ENCODE results near the gene TAF4B.
"Not testable (repeated sequence)": the region's sequence is repeated elsewhere in the genome, so short reads cannot be mapped to it uniquely, and the experiment has no call there.

The TAF4B gene, protein sequence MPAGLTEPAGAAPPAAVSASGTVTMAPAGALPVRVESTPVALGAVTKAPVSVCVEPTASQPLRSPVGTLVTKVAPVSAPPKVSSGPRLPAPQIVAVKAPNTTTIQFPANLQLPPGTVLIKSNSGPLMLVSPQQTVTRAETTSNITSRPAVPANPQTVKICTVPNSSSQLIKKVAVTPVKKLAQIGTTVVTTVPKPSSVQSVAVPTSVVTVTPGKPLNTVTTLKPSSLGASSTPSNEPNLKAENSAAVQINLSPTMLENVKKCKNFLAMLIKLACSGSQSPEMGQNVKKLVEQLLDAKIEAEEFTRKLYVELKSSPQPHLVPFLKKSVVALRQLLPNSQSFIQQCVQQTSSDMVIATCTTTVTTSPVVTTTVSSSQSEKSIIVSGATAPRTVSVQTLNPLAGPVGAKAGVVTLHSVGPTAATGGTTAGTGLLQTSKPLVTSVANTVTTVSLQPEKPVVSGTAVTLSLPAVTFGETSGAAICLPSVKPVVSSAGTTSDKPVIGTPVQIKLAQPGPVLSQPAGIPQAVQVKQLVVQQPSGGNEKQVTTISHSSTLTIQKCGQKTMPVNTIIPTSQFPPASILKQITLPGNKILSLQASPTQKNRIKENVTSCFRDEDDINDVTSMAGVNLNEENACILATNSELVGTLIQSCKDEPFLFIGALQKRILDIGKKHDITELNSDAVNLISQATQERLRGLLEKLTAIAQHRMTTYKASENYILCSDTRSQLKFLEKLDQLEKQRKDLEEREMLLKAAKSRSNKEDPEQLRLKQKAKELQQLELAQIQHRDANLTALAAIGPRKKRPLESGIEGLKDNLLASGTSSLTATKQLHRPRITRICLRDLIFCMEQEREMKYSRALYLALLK

DNA sequence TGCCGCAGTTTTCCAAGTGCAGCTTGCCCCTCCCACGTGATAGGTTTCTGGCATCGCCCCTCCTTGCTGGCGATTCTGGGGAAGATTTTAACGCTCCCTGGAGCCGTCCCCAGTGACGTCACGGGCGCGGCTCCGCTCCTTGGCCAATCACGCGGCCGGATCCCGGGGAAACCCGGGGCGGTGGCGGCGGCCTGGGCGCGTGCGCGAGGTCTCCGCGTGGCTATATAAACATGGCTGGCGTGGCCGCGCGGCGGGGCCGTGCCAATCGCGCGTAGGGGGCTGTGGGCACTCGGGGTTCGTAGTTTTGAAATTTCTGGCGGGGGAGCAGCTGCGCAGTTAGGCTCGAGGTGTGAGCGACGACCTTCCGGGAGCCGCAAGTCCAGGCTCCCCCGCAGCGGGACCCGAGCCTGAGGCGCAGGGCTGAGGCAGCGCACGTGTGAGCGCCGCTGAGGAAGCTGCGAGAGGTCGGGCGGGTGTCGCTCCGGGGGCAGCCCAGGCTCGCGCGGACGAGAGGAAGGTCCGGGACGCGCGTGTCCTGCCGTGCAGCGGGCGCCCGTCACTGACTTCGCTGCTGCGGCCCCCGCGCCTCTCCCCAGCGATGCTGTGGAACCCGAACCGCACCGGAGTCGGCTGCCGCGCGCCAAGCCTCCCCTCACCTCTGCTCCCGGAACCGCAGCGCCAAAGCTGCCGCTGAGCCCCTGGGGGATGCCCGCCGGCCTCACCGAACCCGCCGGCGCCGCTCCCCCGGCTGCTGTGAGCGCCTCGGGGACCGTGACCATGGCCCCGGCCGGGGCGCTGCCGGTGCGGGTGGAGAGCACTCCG, at the start of gene TAF4B:
Gene TAF4B, plus strand, starts transcription at position 217 of the 822 bp plus-strand sequence. Its CDS starts 489 bp downstream, at position 706.
- DNase-seq (ENCODE audit: low read depth in 2 of 2, low spot score in 1 of 2): peak; percentile 86 to 87

- no peak for DNase-seq (ENCODE audit: low read depth in 2 of 2, low spot score in 1 of 2)
Observed at GRCh38 chr18:26181343-26181826, 44.9 kb upstream of the TAF4B start.

DNA sequence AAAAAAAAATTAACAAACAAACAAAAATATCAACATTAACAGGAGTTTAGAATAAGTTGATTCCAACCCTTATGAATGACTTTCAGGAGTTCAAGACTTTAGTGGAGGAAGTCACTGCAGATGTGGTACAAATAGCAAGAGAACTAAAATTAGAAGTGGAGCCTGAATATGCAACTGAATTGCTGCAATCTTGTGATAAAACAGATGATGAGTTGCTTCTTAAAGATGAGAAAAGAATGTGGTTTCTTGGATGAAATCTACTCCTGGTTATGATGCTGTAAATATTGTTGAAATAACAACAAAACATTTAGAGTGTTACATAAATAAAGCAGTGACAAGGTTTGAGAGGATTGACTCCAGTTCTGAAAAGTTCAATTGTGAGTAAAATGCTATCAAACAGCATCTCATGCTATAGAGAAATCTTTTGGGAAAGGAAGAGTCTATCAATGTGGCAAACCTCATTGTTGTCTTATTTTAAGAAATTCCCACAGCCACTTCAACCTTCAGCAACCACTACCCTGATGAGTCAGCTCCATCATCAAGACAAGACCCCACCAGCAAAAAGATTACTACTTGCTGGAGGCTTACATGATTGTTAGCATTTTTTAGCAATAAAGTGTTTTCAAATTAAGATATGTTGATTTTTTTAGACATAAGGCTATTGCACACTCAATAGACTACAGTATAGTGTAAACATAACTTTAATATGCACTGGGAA, 42.7 kb upstream of the TAF4B start:
- DNase-seq (ENCODE audit: low read depth in 2 of 2, low spot score in 1 of 2): no peak

GRCh38 chr18:26185267-26185666, 41.0 kb upstream of the TAF4B start:
- DNase-seq (ENCODE audit: low read depth in 2 of 2, low spot score in 1 of 2): no peak

DNA sequence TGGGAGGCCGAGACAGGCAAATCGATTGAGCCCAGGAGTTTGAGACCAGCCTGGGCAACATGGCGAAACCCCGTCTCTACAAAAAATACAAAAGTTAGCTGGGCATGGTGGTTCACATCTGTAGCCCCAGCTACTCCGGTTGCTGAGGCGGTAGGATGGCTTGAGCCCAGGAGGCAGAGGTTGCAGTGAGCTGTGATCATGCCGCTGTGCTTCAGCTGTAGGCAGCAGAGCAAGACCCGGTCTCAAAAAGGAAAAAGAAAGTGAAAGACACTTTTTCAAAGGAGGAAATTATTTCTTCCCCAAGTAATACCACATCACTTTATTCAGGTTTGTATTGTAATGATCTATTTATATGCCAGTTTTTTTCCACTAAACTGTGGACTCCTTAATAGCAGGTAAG, 35.7 kb upstream of the TAF4B start:
- DNase-seq (ENCODE audit: low read depth in 2 of 2, low spot score in 1 of 2): peak in 1 of 2 donors; percentile 17

DNA sequence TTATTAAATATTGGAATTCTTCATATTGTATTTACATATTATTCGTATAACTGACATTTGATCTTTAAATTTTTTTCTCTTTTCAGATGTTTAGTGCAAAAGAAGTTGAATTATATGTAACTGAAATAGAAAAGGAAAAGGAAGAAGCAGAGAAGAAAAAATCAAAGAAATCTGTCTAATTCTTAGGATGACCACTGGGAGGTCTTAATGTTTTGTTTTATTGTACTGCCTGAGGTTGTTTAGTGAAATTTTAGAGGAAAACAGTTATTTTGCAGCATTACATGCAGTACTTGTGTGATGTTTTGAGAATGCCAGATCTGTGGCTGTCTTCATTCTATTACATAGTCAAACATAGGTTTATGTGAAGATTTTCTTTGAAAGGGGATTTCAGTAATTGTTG, 34.0 kb upstream of the TAF4B start:
- DNase-seq (ENCODE audit: low read depth in 2 of 2, low spot score in 1 of 2): no peak

DNA sequence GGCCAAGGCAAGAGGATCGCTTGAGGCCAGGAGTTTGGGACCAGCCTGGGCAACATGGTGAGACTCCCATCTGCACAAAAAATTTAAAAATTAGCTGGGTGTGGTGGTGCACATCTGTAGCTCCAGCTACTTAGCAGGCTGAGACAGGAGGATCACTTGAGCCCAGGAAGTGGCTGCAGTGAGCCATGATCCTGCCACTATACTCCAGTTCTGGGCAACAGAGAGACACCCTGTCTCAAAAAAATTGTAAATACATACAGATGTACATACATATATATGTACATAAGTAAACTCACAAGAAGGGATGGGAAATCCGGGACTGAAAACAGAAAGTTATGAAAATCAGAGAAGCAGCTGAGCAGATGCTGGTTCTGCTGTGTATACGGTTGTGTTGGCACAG, 29.6 kb upstream of the TAF4B start:
- no peak for DNase-seq (ENCODE audit: low read depth in 2 of 2, low spot score in 1 of 2)

DNA sequence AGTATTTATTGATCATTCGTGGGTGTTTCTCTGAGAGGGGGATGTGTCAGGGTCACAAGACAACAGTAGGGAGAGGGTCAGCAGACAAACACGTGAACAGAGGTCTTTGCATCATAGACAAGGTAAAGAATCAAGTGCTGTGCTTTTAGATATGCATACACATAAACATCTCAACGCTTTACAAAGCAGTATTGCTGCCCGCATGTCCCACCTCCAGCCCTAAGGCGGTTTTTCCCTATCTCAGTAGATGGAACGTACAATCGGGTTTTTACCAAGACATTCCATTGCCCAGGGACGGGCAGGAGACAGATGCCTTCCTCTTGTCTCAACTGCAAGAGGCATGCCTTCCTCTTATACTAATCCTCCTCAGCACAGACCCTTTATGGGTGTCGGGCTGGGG, 24.2 kb upstream of the TAF4B start:
- not testable (repeated sequence) for DNase-seq (ENCODE audit: low read depth in 2 of 2, low spot score in 1 of 2)

GRCh38 chr18:26205318-26205717, 20.9 kb upstream of the TAF4B start:
- DNase-seq (ENCODE audit: low read depth in 2 of 2, low spot score in 1 of 2): no peak

DNA sequence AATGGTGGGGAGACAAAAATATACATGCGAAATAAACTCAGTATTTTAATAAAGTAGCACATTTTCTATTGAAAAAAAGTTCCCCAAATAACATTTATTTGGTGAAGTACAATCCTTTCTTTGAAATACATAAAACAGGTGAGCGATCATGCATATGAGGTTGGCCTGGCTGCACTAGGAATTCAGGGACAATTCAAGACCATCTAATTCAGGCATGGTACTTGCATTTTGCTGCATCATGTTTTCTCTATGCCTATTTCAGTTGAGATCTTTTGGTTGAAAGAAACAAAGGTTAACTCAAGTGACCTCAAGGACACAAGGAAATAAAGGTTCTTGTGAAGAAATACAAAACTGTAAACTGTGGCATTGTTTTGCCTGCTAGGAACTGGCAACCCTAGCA, 19.8 kb upstream of the TAF4B start:
- DNase-seq (ENCODE audit: low read depth in 2 of 2, low spot score in 1 of 2): no peak

DNA sequence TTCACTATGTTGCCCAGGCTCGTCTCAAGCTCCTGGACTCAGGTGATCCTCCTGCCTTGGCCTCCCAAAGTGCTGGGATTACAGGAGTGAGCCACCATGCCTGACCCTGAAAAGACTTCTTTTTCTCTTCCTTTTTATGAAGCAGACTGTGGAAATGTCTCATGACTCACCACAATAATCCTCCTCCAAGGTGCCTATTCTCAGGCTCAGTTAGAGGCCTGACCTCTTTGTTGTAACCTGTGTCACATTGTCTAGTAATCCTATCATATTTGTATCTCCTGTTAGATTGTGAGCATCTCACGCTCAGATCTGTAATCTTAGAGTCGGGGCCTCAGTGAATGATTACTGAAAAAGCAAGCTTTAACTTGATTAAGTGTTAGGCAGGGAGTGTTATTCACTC, 18.3 kb upstream of the TAF4B start:
- DNase-seq (ENCODE audit: low read depth in 2 of 2, low spot score in 1 of 2): no peak

GRCh38 chr18:26208977-26209376, 17.3 kb upstream of the TAF4B start:
- no peak for DNase-seq (ENCODE audit: low read depth in 2 of 2, low spot score in 1 of 2)

DNA sequence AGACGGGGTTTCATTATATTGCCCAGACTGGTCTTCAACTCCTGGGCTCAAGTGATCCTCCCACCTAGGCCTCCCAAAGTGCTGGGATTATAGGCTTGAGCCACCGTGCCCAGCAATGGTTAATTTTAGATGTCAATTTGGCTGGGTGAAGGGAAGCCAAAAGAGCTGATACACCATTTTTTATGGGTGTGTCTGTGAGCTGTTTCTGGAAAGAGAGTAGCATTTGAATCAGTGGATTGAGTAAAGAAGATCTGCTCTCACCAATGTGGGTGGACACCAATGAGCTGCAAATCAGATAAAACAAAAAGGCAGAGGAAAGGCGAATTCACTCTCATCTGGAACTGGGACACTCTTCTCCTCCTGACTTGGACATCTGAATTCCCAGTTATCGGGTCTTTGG, 16.1 kb upstream of the TAF4B start:
- DNase-seq (ENCODE audit: low read depth in 2 of 2, low spot score in 1 of 2): no peak

GRCh38 chr18:26215247-26215970, 10.8 kb upstream of the TAF4B start:
- DNase-seq (ENCODE audit: low read depth in 2 of 2, low spot score in 1 of 2): no peak

- no peak for DNase-seq (ENCODE audit: low read depth in 2 of 2, low spot score in 1 of 2)
Observed at GRCh38 chr18:26225022-26225693, 1.1 kb upstream of the TAF4B start.

DNA sequence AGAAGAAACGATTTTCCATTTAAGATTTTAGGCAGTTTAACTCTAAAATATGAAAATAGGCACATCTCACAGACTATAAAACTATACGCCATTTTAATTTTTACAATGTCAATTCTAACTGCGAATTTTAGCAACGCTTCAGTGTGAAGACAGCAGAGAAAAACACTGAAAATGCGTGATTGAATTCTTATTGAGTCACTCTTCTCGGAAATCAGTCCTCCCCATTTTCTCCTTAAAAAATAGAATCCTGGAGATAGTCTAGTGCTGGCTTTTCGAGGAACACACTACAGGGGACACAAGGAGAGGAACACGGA, 373 bp upstream of the TAF4B start:
- no peak for DNase-seq (ENCODE audit: low read depth in 2 of 2, low spot score in 1 of 2)

DNA sequence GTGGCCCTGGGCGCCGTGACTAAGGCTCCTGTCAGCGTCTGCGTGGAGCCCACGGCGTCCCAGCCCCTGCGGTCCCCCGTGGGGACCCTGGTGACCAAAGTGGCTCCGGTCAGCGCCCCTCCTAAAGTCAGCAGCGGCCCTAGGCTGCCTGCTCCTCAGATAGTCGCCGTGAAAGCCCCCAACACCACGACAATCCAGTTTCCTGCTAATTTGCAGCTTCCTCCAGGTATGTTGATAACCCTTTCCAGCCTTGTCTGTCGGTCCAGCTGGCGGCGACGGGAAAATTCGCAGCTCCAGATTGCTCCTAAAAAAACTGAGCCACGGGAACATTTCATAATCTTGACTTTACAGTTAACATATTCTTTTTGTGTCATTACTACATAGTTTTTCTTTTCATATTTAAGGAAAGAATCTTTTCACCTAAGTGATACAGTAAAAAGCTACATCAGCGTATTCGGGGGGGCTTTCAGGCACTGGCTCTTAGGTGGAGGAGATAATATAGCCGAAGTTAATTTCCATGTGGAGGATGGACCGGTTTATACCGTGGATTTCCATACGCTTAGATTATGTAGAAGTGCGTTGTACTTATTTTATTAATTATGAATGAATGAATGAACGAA, 916 bp downstream of the TAF4B start:
- no peak for DNase-seq (ENCODE audit: low read depth in 2 of 2, low spot score in 1 of 2)

- no peak for DNase-seq (ENCODE audit: low read depth in 2 of 2, low spot score in 1 of 2)
Observed at GRCh38 chr18:26228562-26229260, 2.5 kb downstream of the TAF4B start.

Measured in stimulated activated CD8-positive, alpha-beta memory T cell treated with anti-CD3 and anti-CD28 coated beads, Interleukin-4, amount 100 ng/mL, for 4 hours (primary cell).